HG03280 (cell line): ENCODE measurements around the gene ZNF823.
"Not testable (repeated sequence)": the region's sequence is repeated elsewhere in the genome, so short reads cannot be mapped to it uniquely, and the experiment has no call there.

Experiments used
- ATAC-seq: cut with Tn5 transposase; IDR thresholded peaks from one replicate; pipeline ENCODE4 v1.9.1; 2021; ENCODE audit warnings: mild to moderate bottlenecking, moderate library complexity; ENCODE audit not compliant: unreplicated experiment

The ZNF823 gene

GRCh38 chr19:11738746-11739620 is at the start of gene ZNF823:
ZNF823 (minus strand) TSS chr19:11738946; CDS start chr19:11738819, 127 bp downstream.
- peak; percentile 95 for ATAC-seq

- ATAC-seq = no peak
These were observed 48.8 kb upstream of the ZNF823 start for GRCh38 chr19:11787536-11787935.

- no peak for ATAC-seq
These were observed 45.6 kb upstream of the ZNF823 start for GRCh38 chr19:11784356-11784755.

GRCh38 chr19:11783767-11784166 is 45.0 kb upstream of the ZNF823 start:
- no peak for ATAC-seq

GRCh38 chr19:11781295-11782057 is 42.7 kb upstream of the ZNF823 start:
- ATAC-seq = no peak

GRCh38 chr19:11780431-11781020 is 41.8 kb upstream of the ZNF823 start:
- no peak for ATAC-seq

- ATAC-seq = not testable (repeated sequence)
These were observed 37.9 kb upstream of the ZNF823 start for GRCh38 chr19:11776669-11777068.

- not testable (repeated sequence) for ATAC-seq
These were observed 32.8 kb upstream of the ZNF823 start for GRCh38 chr19:11771520-11771919.

GRCh38 chr19:11769995-11770394 is 31.2 kb upstream of the ZNF823 start:
- ATAC-seq = no peak

GRCh38 chr19:11767633-11768133 is 28.9 kb upstream of the ZNF823 start:
- peak; percentile 17 for ATAC-seq

GRCh38 chr19:11766597-11767591 is 28.1 kb upstream of the ZNF823 start, which contains the start of gene ZNF441:
ZNF441 (plus strand) TSS chr19:11767000; CDS start chr19:11767194, 194 bp downstream.
- peak; percentile 90 for ATAC-seq

GRCh38 chr19:11763611-11764010 is 24.9 kb upstream of the ZNF823 start:
- ATAC-seq = no peak

- no peak for ATAC-seq
These were observed 24.4 kb upstream of the ZNF823 start for GRCh38 chr19:11763117-11763516.

GRCh38 chr19:11759805-11760204 is 21.1 kb upstream of the ZNF823 start:
- no peak for ATAC-seq

GRCh38 chr19:11756965-11757364 is 18.2 kb upstream of the ZNF823 start:
- no peak for ATAC-seq

- no peak for ATAC-seq
These were observed 15.9 kb upstream of the ZNF823 start for GRCh38 chr19:11754663-11755062.

GRCh38 chr19:11752244-11752736 is 13.5 kb upstream of the ZNF823 start:
- ATAC-seq = no peak

- no peak for ATAC-seq
These were observed 11.0 kb upstream of the ZNF823 start for GRCh38 chr19:11749751-11750150.

- no peak for ATAC-seq
These were observed 8.5 kb upstream of the ZNF823 start for GRCh38 chr19:11747277-11747676.

- no peak for ATAC-seq
These were observed 7.1 kb upstream of the ZNF823 start for GRCh38 chr19:11745869-11746268.
